ENCODE data around the gene MMEL1.
A peak's percentile ranks its signal among the peaks of the same experiment; 100 is the strongest.

MMEL1 gene

DNA sequence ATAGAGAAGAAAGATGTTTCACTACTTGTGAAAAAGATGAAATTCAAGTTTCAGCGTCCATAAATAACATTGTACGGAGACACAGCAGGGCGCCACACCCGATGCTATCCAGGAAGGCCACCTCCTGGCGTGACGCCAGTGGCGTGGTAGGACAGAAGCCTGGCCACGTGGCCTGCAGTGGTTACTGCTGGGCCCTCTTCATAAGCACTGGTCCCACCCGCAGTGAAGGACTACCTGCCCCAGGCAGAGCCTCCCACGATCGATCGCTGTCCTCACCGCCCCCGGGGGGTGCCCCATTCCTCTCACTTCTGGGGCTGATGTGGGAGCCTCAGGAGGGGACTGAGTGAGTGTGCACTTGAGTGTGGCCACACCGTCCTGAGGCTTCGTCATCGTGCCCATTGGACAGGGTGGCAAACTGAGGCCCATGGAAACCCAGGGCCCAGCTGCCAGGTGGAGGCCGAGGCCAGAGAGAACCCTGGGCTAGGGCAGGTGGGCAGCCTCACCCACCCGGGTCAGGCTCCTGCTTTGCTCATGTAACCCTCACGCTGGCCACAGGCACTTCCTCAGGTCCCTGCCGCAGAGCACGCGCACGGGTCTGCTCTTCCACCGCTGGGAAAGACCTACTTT lies 91.1 kb downstream of the MMEL1 start:
- peak; percentile 43 for DNase-seq

DNA sequence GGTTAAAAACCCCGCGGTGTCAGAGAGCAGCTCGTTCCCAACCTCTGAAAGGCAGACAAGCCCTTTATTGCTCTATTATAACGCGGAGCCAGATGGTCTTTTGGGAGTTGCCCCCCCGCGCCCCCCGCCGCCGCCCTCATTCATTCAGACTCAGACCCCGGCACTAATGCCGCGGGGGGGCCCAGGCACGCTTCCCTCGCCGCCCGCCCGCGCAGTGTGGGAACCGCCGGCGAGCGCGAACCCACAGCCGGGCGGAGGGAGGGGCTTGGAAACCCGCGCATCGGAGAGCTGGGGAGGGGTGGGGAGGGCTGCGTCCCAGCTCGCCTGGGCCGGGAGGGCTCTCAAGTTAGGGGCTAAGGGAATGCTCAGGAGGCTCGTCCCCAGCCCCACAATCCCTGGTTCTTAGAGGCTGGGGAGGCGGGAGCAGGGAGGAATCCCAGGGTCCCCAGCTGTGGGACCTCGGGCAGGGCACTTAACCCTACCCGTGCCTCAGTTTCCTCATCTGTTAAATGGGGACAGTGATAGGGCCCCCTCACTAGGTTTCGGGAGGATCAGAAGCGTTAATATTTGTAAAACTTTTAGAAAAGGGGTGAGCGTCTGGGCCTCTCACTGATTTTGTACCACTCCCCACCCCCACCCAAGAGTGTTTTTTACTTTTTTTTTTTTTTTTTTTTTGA lies 91.9 kb downstream of the MMEL1 start:
- DNase-seq: peak; percentile 72
